ENCODE data around the gene VARS2.
A peak's percentile ranks its signal among the peaks of the same experiment; 100 is the strongest.

Gene VARS2

GRCh38 chr6:30931969-30932645, 18.1 kb downstream of the VARS2 start, which contains the start of gene SFTA2:
SFTA2 (minus strand) TSS chr6:30932170; CDS start chr6:30932096, 74 bp downstream.
- DNase-seq = no peak

- no peak for DNase-seq
Measured at GRCh38 chr6:30932665-30933365, 18.8 kb downstream of the VARS2 start.

- DNase-seq = no peak
Measured at GRCh38 chr6:30935018-30935417, 21.0 kb downstream of the VARS2 start.

- no peak for DNase-seq
Measured at GRCh38 chr6:30937265-30937664, 23.2 kb downstream of the VARS2 start.

GRCh38 chr6:30938730-30939129, 24.7 kb downstream of the VARS2 start:
- DNase-seq = no peak

- no peak for DNase-seq
Measured at GRCh38 chr6:30939473-30939872, 25.4 kb downstream of the VARS2 start.

GRCh38 chr6:30940361-30940986, 26.4 kb downstream of the VARS2 start, which contains the start of gene MUCL3:
MUCL3 (plus strand) TSS chr6:30940973; CDS start chr6:30941000, 27 bp downstream.
- no peak for DNase-seq

- DNase-seq = peak in 1 of 6 experiments; percentile 4
Measured at GRCh38 chr6:30942338-30943060, 28.5 kb downstream of the VARS2 start.

- DNase-seq = no peak
Measured at GRCh38 chr6:30944051-30944450, 30.0 kb downstream of the VARS2 start.

- no peak for DNase-seq
Measured at GRCh38 chr6:30945281-30945680, 31.2 kb downstream of the VARS2 start.

GRCh38 chr6:30947231-30947630, 33.2 kb downstream of the VARS2 start:
- DNase-seq = no peak

- no peak for DNase-seq
Measured at GRCh38 chr6:30948811-30949210, 34.8 kb downstream of the VARS2 start.

- no peak for DNase-seq
Measured at GRCh38 chr6:30951907-30952469, 38.0 kb downstream of the VARS2 start.

GRCh38 chr6:30954631-30955366, 40.8 kb downstream of the VARS2 start:
- DNase-seq = no peak

GRCh38 chr6:30955367-30956042, 41.5 kb downstream of the VARS2 start:
- DNase-seq = peak; percentile 49 to 74 (median 64)

- DNase-seq = no peak
Measured at GRCh38 chr6:30957716-30958115, 43.7 kb downstream of the VARS2 start.

GRCh38 chr6:30960907-30961673, 47.1 kb downstream of the VARS2 start:
- DNase-seq = no peak

GRCh38 chr6:30962716-30963115, 48.7 kb downstream of the VARS2 start:
- DNase-seq = no peak

GRCh38 chr6:30963641-30964040, 49.6 kb downstream of the VARS2 start:
- DNase-seq = no peak

- no peak for DNase-seq
Measured at GRCh38 chr6:30964075-30964474, 50.0 kb downstream of the VARS2 start.

GRCh38 chr6:30965140-30965601, 51.1 kb downstream of the VARS2 start:
- no peak for DNase-seq
